HCT116 (cell line): ENCODE measurements around the gene HOXB3. TPM values are rescaled to one million over a fixed set of nuclear protein-coding genes. Genes with fewer than 3 reads are reported as not detected.

Experiments used
- ATAC-seq: fragments of 200-7000 bp; cut with Tn5 transposase; 2 replicates; pipeline ENCODE4 v1.9.1; 2020; ENCODE audit warnings: mild to moderate bottlenecking, moderate library complexity
- BruUV-seq: library from RNA; stranded (reverse); fragments of 400-500 nt; replicated peaks from 2 replicates; lab custom pipeline; 2021; lab: Mats Ljungman, UMichigan
- CTCF ChIA-PET: fragments of 300-600 bp; sonication (Branson Sonifier 250); formaldehyde crosslinking; loops from one replicate; lab custom pipeline; 2021; ENCODE audit warnings: antibody characterized with exemption; lab: Charles Lee
- POLR2A ChIA-PET: fragments of 300-600, 350-600 bp; sonication (Branson Sonifier 250); formaldehyde crosslinking; loops from one replicate; lab custom pipeline; 2021; ENCODE audit warnings: antibody characterized with exemption; lab: Charles Lee
- RAD21 ChIA-PET, 2 experiments: fragments of 300-600 bp; sonication (Branson Sonifier 250); formaldehyde crosslinking; loops; one replicate each; lab custom pipeline; 2023; ENCODE audit warnings: low total read pairs in 2 of 2; ENCODE audit not compliant: uncharacterized antibody in 2 of 2, unreplicated experiment in 2 of 2, low non-redundant PET in 1 of 2; lab: Charles Lee
- DNase-seq: peaks from one replicate; pipeline ENCODE4 v3.0.0-alpha.2; 2010; ENCODE audit warnings: low read depth, low spot score
- H2AFZ ChIP-seq: fragments of 200-600 bp; shearing (Covaris generic), sonication (generic); 2 replicates; pipeline ENCODE4 v1.6.1; 2017; ENCODE audit warnings: low read depth, mixed run types, mixed read lengths, antibody characterized with exemption, low read length; ENCODE audit not compliant: poor library complexity, severe bottlenecking
- H3K27ac ChIP-seq: 2 replicates; pipeline ENCODE4 v1.5.1; 2012; ENCODE audit warnings: low read depth, low read length
- H3K27me3 ChIP-seq: fragments of 200-600 bp; sonication (generic); 2 replicates; pipeline ENCODE4 v1.6.1; 2016; ENCODE audit warnings: mixed run types, low read length, mixed read lengths; ENCODE audit not compliant: insufficient read depth
- H3K36me3 ChIP-seq, 2 experiments: fragments of 200-500 bp in 1 of 2; fragments of 200-600 bp in 1 of 2; sonication (Bioruptor generic) in 1 of 2; sonication (generic) in 1 of 2; 2 replicates each; pipeline versions ENCODE4 v1.5.1 to v1.6.1; 2014 to 2016; ENCODE audit warnings: low read length in 2 of 2, inconsistent platforms in 1 of 2, mixed read lengths in 1 of 2, mixed run types in 1 of 2; ENCODE audit not compliant: insufficient read depth in 2 of 2, control insufficient read depth in 1 of 2
- H3K4me1 ChIP-seq, 2 experiments: fragments of 200-600 bp in 1 of 2; sonication (generic) in 1 of 2; 2 replicates each; pipeline versions ENCODE4 v1.5.1 to v1.6.1; 2012 to 2017; ENCODE audit warnings: low read length in 2 of 2, inconsistent platforms in 1 of 2, mild to moderate bottlenecking in 1 of 2, mixed read lengths in 1 of 2, mixed run types in 1 of 2, moderate library complexity in 1 of 2; ENCODE audit not compliant: insufficient read depth in 2 of 2, control insufficient read depth in 1 of 2
- H3K4me2 ChIP-seq: fragments of 200-600 bp; sonication (generic); 2 replicates; pipeline ENCODE4 v1.6.1; 2017; ENCODE audit warnings: mixed run types, low read length, mixed read lengths
- H3K4me3 ChIP-seq, 2 experiments: fragments of 200-600 bp in 1 of 2; sonication (generic) in 1 of 2; replicated peaks in 1 of 2; 2 replicates each; pipeline ENCODE4 v1.5.1; 2011 to 2016; ENCODE audit warnings: low read length in 2 of 2, control low read depth in 1 of 2, low read depth in 1 of 2, mild to moderate bottlenecking in 1 of 2, mixed read lengths in 1 of 2, mixed run types in 1 of 2
- H3K79me2 ChIP-seq: fragments of 200-600 bp; sonication (generic); 2 replicates; pipeline ENCODE4 v1.6.1; 2017; ENCODE audit warnings: mild to moderate bottlenecking, mixed run types, low read length, moderate library complexity, mixed read lengths; ENCODE audit not compliant: insufficient read depth
- H3K9ac ChIP-seq: fragments of 200-600 bp; sonication (generic); 2 replicates; pipeline ENCODE4 v1.6.1; 2016; ENCODE audit warnings: low read length, mixed read lengths
- H3K9me2 ChIP-seq: fragments of 200-600 bp; sonication (generic), shearing (Covaris generic); 2 replicates; pipeline ENCODE4 v1.6.1; 2017; ENCODE audit warnings: mixed run types, mild to moderate bottlenecking, moderate library complexity; ENCODE audit not compliant: insufficient read depth
- H3K9me3 ChIP-seq, 2 experiments: fragments of 200-500 bp in 1 of 2; fragments of 200-600 bp in 1 of 2; sonication (Bioruptor generic) in 1 of 2; sonication (generic) in 1 of 2; 2 replicates each; pipeline ENCODE4 v1.6.1; 2014 to 2017; ENCODE audit warnings: low read length in 2 of 2, mixed read lengths in 2 of 2, inconsistent platforms in 1 of 2, low read depth in 1 of 2, mild to moderate bottlenecking in 1 of 2, mixed run types in 1 of 2, moderate library complexity in 1 of 2; ENCODE audit not compliant: control insufficient read depth in 1 of 2, insufficient read depth in 1 of 2
- H4K20me1 ChIP-seq: fragments of 200-600 bp; sonication (generic), shearing (Covaris generic); 2 replicates; pipeline ENCODE4 v1.6.1; 2017; ENCODE audit warnings: mixed run types, mild to moderate bottlenecking, moderate library complexity; ENCODE audit not compliant: insufficient read depth
- CEBPB ChIP-seq: IDR thresholded peaks from 2 replicates; pipeline ENCODE4 v1.6.1; 2012; ENCODE audit warnings: low read depth
- CTCF ChIP-seq, 3 experiments: fragments of 200-600 bp in 1 of 3; sonication (generic) in 1 of 3; IDR thresholded peaks in 2 of 3; conservative IDR thresholded peaks in 1 of 3; 2 replicates each; pipeline ENCODE4 v1.5.1; 2012 to 2017; ENCODE audit warnings: low read depth in 2 of 3, low read length in 2 of 3, antibody characterized with exemption in 1 of 3, borderline replicate concordance in 1 of 3, control low read depth in 1 of 3, mild to moderate bottlenecking in 1 of 3, mixed read lengths in 1 of 3, mixed run types in 1 of 3, moderate library complexity in 1 of 3; ENCODE audit not compliant: insufficient read depth in 1 of 3
- EGR1 ChIP-seq: IDR thresholded peaks from 2 replicates; pipeline ENCODE4 v1.6.1; 2012; ENCODE audit warnings: low read depth
- EZH2 ChIP-seq: fragments of 200-600 bp; sonication (generic); IDR thresholded peaks from 2 replicates; pipeline ENCODE4 v1.6.1; 2017; ENCODE audit warnings: antibody characterized with exemption, mixed run types
- FOSL1 ChIP-seq: IDR thresholded peaks from 2 replicates; pipeline ENCODE4 v1.6.1; 2012; ENCODE audit warnings: low read depth
- MAX ChIP-seq: IDR thresholded peaks from 2 replicates; pipeline ENCODE4 v1.6.1; 2012
- RAD21 ChIP-seq: IDR thresholded peaks from 2 replicates; pipeline ENCODE4 v1.6.1; 2012; ENCODE audit warnings: low read depth, mild to moderate bottlenecking
- SIN3A ChIP-seq: IDR thresholded peaks from 2 replicates; pipeline ENCODE4 v1.6.1; 2012; ENCODE audit warnings: low read depth
- SP1 ChIP-seq: IDR thresholded peaks from 2 replicates; pipeline ENCODE4 v1.6.1; 2012; ENCODE audit warnings: low read depth
- SRF ChIP-seq: IDR thresholded peaks from 2 replicates; pipeline ENCODE4 v1.6.1; 2012; ENCODE audit warnings: low read depth
- YY1 ChIP-seq: IDR thresholded peaks from 2 replicates; pipeline ENCODE4 v1.6.1; 2011; ENCODE audit warnings: low read length, low read depth, moderate library complexity, mild to moderate bottlenecking; ENCODE audit not compliant: insufficient replicate concordance; ENCODE audit errors: extremely low read depth
- ZFX ChIP-seq: fragments of 450-650 bp; IDR thresholded peaks from 2 replicates; pipeline ENCODE4 v1.6.1; 2017
- intact Hi-C: fragments of 100-400 bp; cut with micrococcal nuclease; formaldehyde crosslinking; loops from 2 replicates; pipeline ENCODE4 v1.10.0; 2022
- total RNA-seq: library from RNA; stranded (reverse); gene quantifications from one replicate; pipeline ENCODE4 v1.2.1, GENCODE V29; 2021; ENCODE audit not compliant: unreplicated experiment

HOXB3 gene
- total RNA-seq, 1 experiment from 2014 or later: 19.8 TPM

DNA sequence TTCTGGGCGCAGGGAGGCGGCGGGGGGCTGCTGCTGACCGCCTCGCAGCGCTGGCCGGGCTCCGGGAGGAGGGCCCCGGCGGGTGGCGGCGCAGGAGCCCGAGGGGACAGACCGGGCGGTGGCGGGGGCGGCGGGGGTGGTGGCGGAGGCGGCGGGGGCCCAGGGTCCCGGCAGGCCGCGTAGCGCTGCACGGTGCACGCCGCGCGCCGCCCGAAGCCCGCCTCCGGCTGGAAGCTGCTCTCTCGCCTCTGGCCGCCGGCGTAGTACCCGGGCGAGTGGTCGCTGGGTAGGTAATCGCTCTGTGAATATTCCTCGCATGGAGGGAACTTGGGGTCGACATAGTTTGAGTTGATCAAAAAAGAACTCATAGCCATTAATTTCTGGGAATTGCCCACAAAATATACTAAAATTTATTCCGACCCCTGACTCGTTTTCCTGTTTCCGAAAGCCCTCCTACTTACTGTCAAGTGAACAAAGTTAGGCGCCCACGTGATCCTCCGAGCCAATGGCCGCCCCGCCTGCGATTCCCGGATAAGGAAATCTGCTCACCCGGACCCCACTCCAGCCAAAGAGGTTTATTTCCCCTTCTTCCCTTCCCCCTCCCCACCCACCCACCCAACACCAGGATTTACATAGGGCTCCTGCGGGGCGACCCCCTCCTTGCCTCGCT is 12.0 kb downstream of the HOXB3 start, which contains the start of gene HOXB4:
HOXB4 (minus strand) TSS at position 405 of the 670 bp plus-strand sequence; CDS start at position 374, 31 bp downstream.
- CTCF ChIA-PET: no interaction called here
- TF ChIP-seq ZFX: peak; percentile 15; the same call in 1 of the 2 replicates
- TF ChIP-seq SP1: no peak
- TF ChIP-seq RAD21: no peak
- peak; percentile 60 for ATAC-seq
- Histone ChIP-seq H3K9ac (peak within 1 kb of the TSS; percentile 70), H3K27ac (peak within 1 kb of the TSS; percentile 91), H3K4me1 (peaks cover 9 to 28% of the 10 kb centered on the region in 2 experiments), H3K36me3 (no peaks in the 10 kb centered on the region), H3K79me2 (peaks cover 92% of the 10 kb centered on the region), H3K9me2 (no peaks in the 10 kb centered on the region), H2AFZ (no peak within 1 kb of the TSS), H4K20me1 (no peaks in the 10 kb centered on the region), H3K4me2 (peak within 1 kb of the TSS; percentile 98), H3K4me3 (peak within 1 kb of the TSS; percentile 57 to 58), H3K27me3 (no peaks in the 10 kb centered on the region), H3K9me3 (no peaks in the 10 kb centered on the region)
- DNase-seq: no peak
- BruUV-seq: no TSS peak
- RAD21 ChIA-PET: no interaction called here
- intact Hi-C loops: no loop called here
- POLR2A ChIA-PET: interaction anchor here (1.1 kb wide), 1 partner anchor 106 kb away, joined by 3 read pairs; no protein-coding TSS in a partner anchor

DNA sequence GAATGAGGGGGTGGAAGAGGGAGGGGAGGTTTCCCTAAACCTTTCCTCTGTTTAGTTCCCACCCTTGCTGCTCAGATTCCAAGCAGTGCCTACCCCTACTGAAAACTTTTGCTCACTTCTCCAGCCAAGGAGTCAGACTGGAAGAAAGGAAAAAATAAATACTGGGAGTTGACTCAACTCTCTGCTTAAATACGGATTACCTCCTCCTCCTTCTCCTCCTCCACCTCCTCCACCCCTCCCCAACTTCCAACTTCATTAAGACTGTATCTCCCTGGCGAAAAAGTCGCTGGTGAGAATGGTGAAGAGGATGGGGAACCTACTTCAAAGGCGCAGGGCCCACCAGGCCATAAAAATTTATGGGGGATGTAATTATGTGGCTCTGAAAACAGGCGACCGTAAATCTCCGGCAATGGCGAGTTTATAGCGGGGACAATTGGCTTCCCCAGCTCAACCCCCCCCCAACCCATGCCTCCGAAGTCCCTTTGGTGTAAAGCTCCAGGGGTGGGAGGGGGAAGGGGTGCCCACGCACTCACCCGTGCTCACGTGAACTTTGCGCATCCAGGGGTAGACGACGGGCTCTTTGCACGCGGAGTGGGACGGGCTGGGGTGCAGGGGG is 12.6 kb downstream of the HOXB3 start:
- Histone ChIP-seq H3K27ac (peak overlapping the region; percentile 91), H3K4me2 (peak overlapping the region; percentile 66), H3K4me1 (peaks cover 6 to 22% of the 10 kb centered on the region in 2 experiments; a peak in 3 of 4 replicates), H3K27me3 (no peaks in the 10 kb centered on the region), H2AFZ (no peak overlapping the region), H3K4me3 (peak overlapping the region; percentile 57 to 58), H4K20me1 (no peaks in the 10 kb centered on the region), H3K79me2 (peaks cover 87% of the 10 kb centered on the region), H3K9me3 (no peaks in the 10 kb centered on the region), H3K9ac (peak overlapping the region; percentile 70), H3K9me2 (no peaks in the 10 kb centered on the region), H3K36me3 (no peaks in the 10 kb centered on the region)
- BruUV-seq: no TSS peak
- intact Hi-C loops: no loop called here
- ChIA-PET CTCF (interaction anchor here (0.9 kb wide), 1 partner anchor 10 kb away, joined by 3 read pairs; no protein-coding TSS in a partner anchor), RAD21 (no interaction called here), POLR2A (no interaction called here)
- no peak for DNase-seq
- ATAC-seq: peak; percentile 7; the same call in 1 of the 2 replicates
- TF ChIP-seq EZH2 (no peak), SRF (no peak), YY1 (no peak), CTCF (IDR thresholded peaks at IDR 0.05 in 2 of 3, conservative IDR thresholded peaks at IDR 0.05 in 1 of 3; ENCODE audit: borderline replicate concordance in 1 of 3, insufficient read depth in 1 of 3, low read depth in 2 of 3, low read length in 2 of 3) (no peak), SIN3A (no peak), EGR1 (no peak), MAX (no peak), RAD21 (no peak), CEBPB (no peak), FOSL1 (no peak)
